ENCODE data around the gene TXNDC17.
"Not testable (repeated sequence)": the region's sequence is repeated elsewhere in the genome, so short reads cannot be mapped to it uniquely, and the experiment has no call there.

Gene TXNDC17

DNA sequence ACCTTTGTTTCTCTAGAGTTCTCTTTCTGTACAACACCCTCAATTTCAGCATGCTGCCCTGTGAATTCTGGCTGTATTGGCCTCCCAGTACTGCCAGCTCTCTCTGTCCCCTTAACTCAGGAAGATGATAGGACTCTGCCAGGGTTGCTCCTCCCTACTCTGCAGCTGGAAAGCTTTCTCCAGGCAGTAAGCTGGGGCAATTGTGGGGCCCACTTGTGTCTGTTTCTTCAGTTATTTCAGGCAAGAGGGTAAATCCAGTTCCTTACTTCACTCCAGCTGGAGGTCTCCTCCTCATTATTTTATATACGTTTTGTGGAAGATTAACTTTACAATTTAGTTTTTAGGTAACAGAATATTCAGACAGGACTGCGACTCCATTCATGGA lies 20.6 kb downstream of the TXNDC17 start:
- no peak for TF ChIP-seq ZNF274 (IDR thresholded peaks at IDR 0.05; ENCODE audit: low read depth, low read length)

DNA sequence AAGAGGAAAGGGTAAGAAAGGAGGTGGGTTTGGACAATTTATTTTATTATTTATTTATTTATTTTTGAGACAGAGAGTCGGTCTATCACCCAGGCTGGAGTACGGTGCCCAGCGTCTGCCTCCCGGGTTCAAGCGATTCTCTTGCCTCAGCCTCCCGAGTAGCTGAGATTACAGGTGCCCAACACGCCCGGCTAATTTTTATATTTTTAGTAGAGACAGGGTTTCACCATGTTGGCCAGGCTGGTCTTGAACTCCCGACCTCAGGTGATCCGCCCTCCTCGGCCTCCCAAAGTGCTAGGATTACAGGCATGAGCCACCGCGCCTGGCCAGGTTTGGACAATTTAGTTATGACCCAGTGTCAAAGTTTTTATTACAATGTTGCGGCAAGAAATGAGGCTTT lies 22.3 kb downstream of the TXNDC17 start:
- not testable (repeated sequence) for H3K4me3 ChIP-seq (ENCODE audit: low read length)

More for the DNA sequence above, 20.6 kb downstream of the TXNDC17 start:
- no peak overlapping the region for H3K4me3 ChIP-seq (ENCODE audit: low read length)

- no peak overlapping the region for H3K4me3 ChIP-seq (ENCODE audit: low read length)
- TF ChIP-seq ZNF274 (IDR thresholded peaks at IDR 0.05; ENCODE audit: low read depth, low read length) = no peak
These were observed 25.2 kb downstream of the TXNDC17 start for GRCh38 chr17:6666077-6666521.

GRCh38 chr17:6666557-6666956 lies 25.7 kb downstream of the TXNDC17 start:
- H3K4me3 ChIP-seq (ENCODE audit: low read length) = no peak overlapping the region
- TF ChIP-seq ZNF274 (IDR thresholded peaks at IDR 0.05; ENCODE audit: low read depth, low read length) = no peak

GRCh38 chr17:6667516-6667915 lies 26.7 kb downstream of the TXNDC17 start:
- no peak for TF ChIP-seq ZNF274 (IDR thresholded peaks at IDR 0.05; ENCODE audit: low read depth, low read length)

GRCh38 chr17:6668219-6668618 lies 27.4 kb downstream of the TXNDC17 start:
- TF ChIP-seq ZNF274 (IDR thresholded peaks at IDR 0.05; ENCODE audit: low read depth, low read length) = no peak
- no peak overlapping the region for H3K4me3 ChIP-seq (ENCODE audit: low read length)

More at GRCh38 chr17:6667516-6667915, 26.7 kb downstream of the TXNDC17 start:
- no peak overlapping the region for H3K4me3 ChIP-seq (ENCODE audit: low read length)

DNA sequence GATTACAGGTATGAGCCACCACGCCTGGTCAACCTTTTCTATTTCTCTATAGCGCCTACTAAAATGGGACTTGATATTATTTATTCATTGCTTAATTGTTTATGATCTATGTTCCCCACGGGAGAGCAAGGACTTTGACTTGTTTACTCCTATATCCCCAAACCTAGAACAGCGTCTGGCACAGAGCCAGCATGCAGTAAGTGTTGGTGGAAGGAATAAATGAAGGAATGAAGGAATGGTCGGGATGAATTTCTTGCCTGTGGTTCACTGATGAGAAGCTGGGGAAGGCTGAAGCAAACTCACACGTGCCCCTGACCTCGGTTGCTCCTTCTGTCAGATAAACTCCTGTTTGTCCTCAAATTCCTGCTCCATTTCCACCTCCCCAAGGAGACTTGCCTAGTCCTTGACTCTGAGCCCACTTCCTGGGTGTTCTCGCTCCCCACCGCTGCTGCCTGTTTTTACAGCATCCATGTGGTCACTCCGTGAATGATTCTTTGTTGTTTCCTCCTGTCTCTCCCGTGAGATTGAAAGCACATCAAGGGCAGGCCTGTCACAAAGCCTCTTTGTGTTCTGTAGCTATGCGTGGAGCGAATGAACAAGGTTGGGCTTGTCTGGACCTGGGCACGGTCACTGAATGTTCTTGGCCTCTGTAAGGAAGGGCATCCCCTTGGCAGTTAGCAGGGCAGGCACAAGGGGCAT lies 28.0 kb downstream of the TXNDC17 start:
- no peak overlapping the region for H3K4me3 ChIP-seq (ENCODE audit: low read length)
- TF ChIP-seq ZNF274 (IDR thresholded peaks at IDR 0.05; ENCODE audit: low read depth, low read length) = no peak

- H3K4me3 ChIP-seq (ENCODE audit: low read length) = no peak overlapping the region
- no peak for TF ChIP-seq ZNF274 (IDR thresholded peaks at IDR 0.05; ENCODE audit: low read depth, low read length)
These were observed 28.8 kb downstream of the TXNDC17 start for GRCh38 chr17:6669479-6670212.

DNA sequence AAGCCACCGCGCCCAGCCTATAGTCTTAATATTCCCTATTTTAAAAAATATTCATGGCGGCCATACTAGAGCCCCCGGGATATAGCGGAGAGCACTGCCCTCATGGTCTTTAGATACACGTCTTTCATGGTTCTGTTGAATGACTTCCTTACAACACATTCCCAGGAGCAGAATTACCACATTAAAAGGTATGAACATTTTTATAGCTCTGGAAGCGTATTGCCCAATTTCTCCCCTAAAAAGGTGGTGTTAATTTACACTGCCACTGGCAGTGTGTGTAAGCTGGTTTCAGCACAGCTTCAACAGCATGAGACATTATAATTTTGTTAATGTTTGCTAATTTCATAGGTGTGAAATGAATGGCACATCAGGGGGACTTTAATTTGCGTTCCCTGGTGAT lies 29.7 kb downstream of the TXNDC17 start:
- H3K4me3 ChIP-seq (ENCODE audit: low read length) = no peak overlapping the region
- TF ChIP-seq ZNF274 (IDR thresholded peaks at IDR 0.05; ENCODE audit: low read depth, low read length) = no peak

DNA sequence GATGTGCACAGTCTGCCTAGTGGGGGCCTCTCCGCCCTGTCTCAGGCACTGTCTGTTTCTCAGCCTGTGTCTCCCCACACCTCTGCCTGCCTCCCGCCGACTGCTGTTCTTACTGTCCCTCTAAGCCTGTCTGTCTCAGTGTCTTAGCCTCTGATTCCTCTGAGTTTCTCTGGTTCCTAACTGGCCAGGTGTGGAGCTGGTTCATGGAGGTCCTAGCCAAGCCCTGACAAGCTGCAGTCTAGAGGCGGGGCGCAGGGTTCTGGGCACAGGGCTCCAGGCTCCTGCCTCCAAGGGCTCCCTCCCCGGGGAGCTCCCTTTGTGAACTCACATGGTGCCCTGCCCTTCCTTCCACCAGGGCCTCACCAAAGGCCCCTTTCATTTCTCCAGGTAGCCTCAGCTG lies 30.1 kb downstream of the TXNDC17 start:
- TF ChIP-seq ZNF274 (IDR thresholded peaks at IDR 0.05; ENCODE audit: low read depth, low read length) = no peak
- no peak overlapping the region for H3K4me3 ChIP-seq (ENCODE audit: low read length)

DNA sequence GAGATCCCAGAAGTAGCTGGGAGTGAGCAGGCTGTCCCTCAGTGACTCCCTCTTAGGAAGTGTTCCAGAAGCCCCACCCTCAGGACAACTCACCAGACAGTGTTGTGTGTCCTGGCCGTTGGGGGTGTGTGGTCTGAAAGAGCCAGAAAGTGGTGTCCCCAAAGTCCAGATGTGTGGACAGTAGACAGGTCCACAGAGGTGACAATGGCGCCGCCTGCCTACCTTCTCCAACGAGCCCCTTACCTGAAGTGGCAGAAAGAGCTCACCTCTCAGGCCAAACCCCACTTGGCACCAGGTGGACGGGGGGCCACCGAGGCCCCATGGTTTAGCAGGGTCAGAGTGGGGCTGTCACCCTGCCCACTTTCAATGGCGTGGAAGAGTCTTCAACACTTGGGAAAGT lies 30.6 kb downstream of the TXNDC17 start:
- no peak overlapping the region for H3K4me3 ChIP-seq (ENCODE audit: low read length)
- no peak for TF ChIP-seq ZNF274 (IDR thresholded peaks at IDR 0.05; ENCODE audit: low read depth, low read length)

DNA sequence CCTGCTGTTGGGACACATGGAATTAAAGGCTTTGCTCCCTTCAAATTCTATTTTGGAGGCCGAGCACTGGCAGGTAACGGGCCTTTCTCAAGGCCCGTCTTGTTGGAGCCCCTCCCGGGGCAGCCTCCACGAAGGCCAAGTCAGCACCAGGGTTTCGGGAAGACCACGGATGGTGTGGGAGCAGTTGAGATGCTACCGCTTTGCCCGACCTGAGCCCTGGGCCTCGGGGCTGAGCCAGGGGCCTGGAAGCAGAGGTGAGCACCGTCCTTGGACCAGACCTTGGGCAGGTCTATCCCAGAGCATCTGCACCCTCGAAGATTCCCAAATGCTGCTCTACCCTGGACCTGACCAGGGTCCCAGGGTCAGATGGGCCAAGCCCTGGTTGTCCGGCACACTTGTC lies 33.7 kb downstream of the TXNDC17 start:
- no peak overlapping the region for H3K4me3 ChIP-seq (ENCODE audit: low read length)
- no peak for TF ChIP-seq ZNF274 (IDR thresholded peaks at IDR 0.05; ENCODE audit: low read depth, low read length)

GRCh38 chr17:6675201-6675825 lies 34.5 kb downstream of the TXNDC17 start:
- no peak for TF ChIP-seq ZNF274 (IDR thresholded peaks at IDR 0.05; ENCODE audit: low read depth, low read length)
- H3K4me3 ChIP-seq (ENCODE audit: low read length) = no peak overlapping the region

- H3K4me3 ChIP-seq (ENCODE audit: low read length) = no peak overlapping the region
- TF ChIP-seq ZNF274 (IDR thresholded peaks at IDR 0.05; ENCODE audit: low read depth, low read length) = no peak
These were observed 35.9 kb downstream of the TXNDC17 start for GRCh38 chr17:6676802-6677157.

Data from GM08714 (cell line).